Measurements from ENCODE around the gene EPAS1. TPM values are rescaled to one million over a fixed set of nuclear protein-coding genes. Genes with fewer than 3 reads are reported as not detected.

Gene EPAS1
- total and polyA plus RNA-seq, 2 of the 8 experiments (the other 6 are each of a cell fraction or from before 2014, with no cell fraction given), result 2.0 to 4.9 TPM

DNA sequence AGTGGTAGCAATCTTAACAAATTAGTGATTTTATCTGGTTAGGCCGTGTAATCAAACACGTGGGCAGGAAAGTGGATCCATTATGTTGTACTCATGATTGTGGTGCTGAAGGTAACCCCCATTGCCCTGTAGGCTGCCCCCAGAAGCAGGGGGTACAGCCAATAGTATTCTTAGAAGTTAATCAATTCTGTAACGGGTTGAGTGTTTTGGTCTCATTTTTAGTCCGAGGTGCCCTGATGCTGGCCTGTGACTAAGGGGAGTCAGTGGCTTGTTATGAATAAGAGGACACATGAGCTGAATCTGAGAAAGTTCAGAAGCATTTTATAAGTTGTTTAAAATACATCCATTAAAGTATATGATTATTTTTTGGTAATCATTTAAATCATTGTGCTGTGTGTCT, 8.6 kb downstream of the EPAS1 start:
- H3K23me2 ChIP-seq (ENCODE audit: low read depth, low read length), result no peaks in the 10 kb centered on the region; the same call in 1 of the 2 replicates
- no peak overlapping the region for H2AFZ ChIP-seq (ENCODE audit: low read length)
- no peak overlapping the region for H3K23ac ChIP-seq (ENCODE audit: insufficient read length)
- no peak overlapping the region for H2BK120ac ChIP-seq (replicated peaks; ENCODE audit: low read depth, low read length)
- no peak overlapping the region for H3K9ac ChIP-seq (replicated peaks in 1 of 4; ENCODE audit: extremely low read depth in 1 of 4, low read depth in 3 of 4, low read length in 3 of 4)
- no peak for TF ChIP-seq SIN3A (conservative IDR thresholded peaks at IDR 0.05 in 1 of 2, IDR thresholded peaks at IDR 0.05 in 1 of 2; ENCODE audit: low read depth in 1 of 2, low read length in 2 of 2)
- TF ChIP-seq TAF7 (optimal IDR thresholded peaks at IDR 0.05; ENCODE audit: borderline replicate concordance, low read depth, low read length), result no peak
- TF ChIP-seq RAD21 (IDR thresholded peaks at IDR 0.05 in 1 of 2, conservative IDR thresholded peaks at IDR 0.05 in 1 of 2; ENCODE audit: low read depth in 2 of 2, low read length in 2 of 2), result no peak
- TF ChIP-seq KDM1A (IDR thresholded peaks at IDR 0.05; ENCODE audit: borderline replicate concordance, low read length), result no peak
- TF ChIP-seq TBP (IDR thresholded peaks at IDR 0.05; ENCODE audit: low read depth, low read length), result no peak
- TF ChIP-seq JUND (IDR thresholded peaks at IDR 0.05; ENCODE audit: low read length), result no peak
- no peak for TF ChIP-seq RNF2 (IDR thresholded peaks at IDR 0.05; ENCODE audit: borderline replicate concordance, low read depth, low read length, missing control alignments, poor library complexity, severe bottlenecking)
- TF ChIP-seq, protein P1, sequence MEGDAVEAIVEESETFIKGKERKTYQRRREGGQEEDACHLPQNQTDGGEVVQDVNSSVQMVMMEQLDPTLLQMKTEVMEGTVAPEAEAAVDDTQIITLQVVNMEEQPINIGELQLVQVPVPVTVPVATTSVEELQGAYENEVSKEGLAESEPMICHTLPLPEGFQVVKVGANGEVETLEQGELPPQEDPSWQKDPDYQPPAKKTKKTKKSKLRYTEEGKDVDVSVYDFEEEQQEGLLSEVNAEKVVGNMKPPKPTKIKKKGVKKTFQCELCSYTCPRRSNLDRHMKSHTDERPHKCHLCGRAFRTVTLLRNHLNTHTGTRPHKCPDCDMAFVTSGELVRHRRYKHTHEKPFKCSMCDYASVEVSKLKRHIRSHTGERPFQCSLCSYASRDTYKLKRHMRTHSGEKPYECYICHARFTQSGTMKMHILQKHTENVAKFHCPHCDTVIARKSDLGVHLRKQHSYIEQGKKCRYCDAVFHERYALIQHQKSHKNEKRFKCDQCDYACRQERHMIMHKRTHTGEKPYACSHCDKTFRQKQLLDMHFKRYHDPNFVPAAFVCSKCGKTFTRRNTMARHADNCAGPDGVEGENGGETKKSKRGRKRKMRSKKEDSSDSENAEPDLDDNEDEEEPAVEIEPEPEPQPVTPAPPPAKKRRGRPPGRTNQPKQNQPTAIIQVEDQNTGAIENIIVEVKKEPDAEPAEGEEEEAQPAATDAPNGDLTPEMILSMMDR (IDR thresholded peaks at IDR 0.05; ENCODE audit: control extremely low read depth in 1 of 3, insufficient read depth in 1 of 3, low read depth in 1 of 3, low read length in 3 of 3), result no peak
- no peaks in the 10 kb centered on the region for H3K79me2 ChIP-seq (ENCODE audit: control insufficient read depth in 1 of 2, insufficient read depth in 2 of 2, low read length in 2 of 2)
- H2BK20ac ChIP-seq (ENCODE audit: low read length), result no peak overlapping the region
- 93% methylated on average over 4 of the region's 4 CpGs; no CpG with 5 or more reads in 1 of the 2 experiments for WGBS, 2 experiments (ENCODE audit: extremely low coverage in 1 of 2, insufficient coverage in 1 of 2, insufficient read length in 1 of 2, insufficient replicate concordance in 2 of 2, low coverage in 1 of 2, low lambda C conversion rate in 2 of 2, missing lambda C conversion rate in 1 of 2)
- no peak for FAIRE-seq
- H3K14ac ChIP-seq (ENCODE audit: insufficient read length), result no peak overlapping the region
- H4K91ac ChIP-seq (replicated peaks; ENCODE audit: insufficient read length, low read length), result no peak overlapping the region
- H3K4ac ChIP-seq (replicated peaks; ENCODE audit: insufficient read length, low read depth, low read length), result no peak overlapping the region
- peaks cover 0 to 2% (median 0%) of the 10 kb centered on the region in 4 experiments; a peak in 1 of 8 replicates for H3K36me3 ChIP-seq (ENCODE audit: control insufficient read depth in 2 of 4, insufficient read depth in 4 of 4, low read length in 3 of 4)
- no peak overlapping the region for H3K18ac ChIP-seq (ENCODE audit: extremely low read depth, low read length)
- no peaks in the 10 kb centered on the region for H4K20me1 ChIP-seq (replicated peaks in 1 of 2; ENCODE audit: control insufficient read depth in 1 of 2, insufficient read depth in 2 of 2, low read length in 2 of 2)
- no peak overlapping the region for H3K4me2 ChIP-seq (ENCODE audit: insufficient read depth in 1 of 2, low read depth in 2 of 2, low read length in 2 of 2)
- H2BK5ac ChIP-seq (ENCODE audit: low read depth, low read length), result no peak overlapping the region
- peaks cover 0 to 8% (median under 1%) of the 10 kb centered on the region in 4 experiments; a peak in 3 of 7 replicates for H3K4me1 ChIP-seq (replicated peaks in 1 of 4; ENCODE audit: control insufficient read depth in 3 of 4, insufficient read depth in 4 of 4, low read length in 3 of 4)
- no peak overlapping the region for H2BK15ac ChIP-seq (ENCODE audit: low read length)
- no peaks in the 10 kb centered on the region for H3K9me3 ChIP-seq (ENCODE audit: insufficient read depth in 2 of 2, low read depth in 1 of 2, low read length in 1 of 2)
- H4K8ac ChIP-seq (ENCODE audit: extremely low read depth, insufficient read depth, low read length), result no peak overlapping the region
- POLR2A ChIA-PET (ENCODE audit: partially characterized antibody), result no interaction called here
- no peak for DNase-seq (ENCODE audit: low read depth in 1 of 2, low spot score in 2 of 2)
- no peak overlapping the region for H3K56ac ChIP-seq (replicated peaks; ENCODE audit: insufficient read length, low read depth, low read length)
- CTCF ChIA-PET (ENCODE audit: partially characterized antibody), result no interaction called here
- no peak overlapping the region for H2BK12ac ChIP-seq (ENCODE audit: low read depth, low read length)
- no peaks in the 10 kb centered on the region for H3K79me1 ChIP-seq (ENCODE audit: low read depth, low read length)
- H4K5ac ChIP-seq (ENCODE audit: insufficient read length, low read depth, low read length), result no peak overlapping the region
- H2AK5ac ChIP-seq (ENCODE audit: low read depth, low read length), result no peak overlapping the region
- H3K27me3 ChIP-seq (replicated peaks in 1 of 4; ENCODE audit: control insufficient read depth in 3 of 4, extremely low read depth in 1 of 4, insufficient read depth in 3 of 4, low read length in 3 of 4), result peaks cover 0 to 11% (median 6%) of the 10 kb centered on the region in 4 experiments; a peak in 5 of 7 replicates
- no peak overlapping the region for H3K27ac ChIP-seq (ENCODE audit: low read depth, low read length)
- no peak overlapping the region for H3K4me3 ChIP-seq (ENCODE audit: extremely low read depth in 1 of 4, insufficient read depth in 2 of 4, low read depth in 3 of 4, low read length in 4 of 4)
